ENCODE measurements around the gene TUFM.
"Not testable (repeated sequence)": the region's sequence is repeated elsewhere in the genome, so short reads cannot be mapped to it uniquely, and the experiment has no call there.

Gene TUFM

DNA sequence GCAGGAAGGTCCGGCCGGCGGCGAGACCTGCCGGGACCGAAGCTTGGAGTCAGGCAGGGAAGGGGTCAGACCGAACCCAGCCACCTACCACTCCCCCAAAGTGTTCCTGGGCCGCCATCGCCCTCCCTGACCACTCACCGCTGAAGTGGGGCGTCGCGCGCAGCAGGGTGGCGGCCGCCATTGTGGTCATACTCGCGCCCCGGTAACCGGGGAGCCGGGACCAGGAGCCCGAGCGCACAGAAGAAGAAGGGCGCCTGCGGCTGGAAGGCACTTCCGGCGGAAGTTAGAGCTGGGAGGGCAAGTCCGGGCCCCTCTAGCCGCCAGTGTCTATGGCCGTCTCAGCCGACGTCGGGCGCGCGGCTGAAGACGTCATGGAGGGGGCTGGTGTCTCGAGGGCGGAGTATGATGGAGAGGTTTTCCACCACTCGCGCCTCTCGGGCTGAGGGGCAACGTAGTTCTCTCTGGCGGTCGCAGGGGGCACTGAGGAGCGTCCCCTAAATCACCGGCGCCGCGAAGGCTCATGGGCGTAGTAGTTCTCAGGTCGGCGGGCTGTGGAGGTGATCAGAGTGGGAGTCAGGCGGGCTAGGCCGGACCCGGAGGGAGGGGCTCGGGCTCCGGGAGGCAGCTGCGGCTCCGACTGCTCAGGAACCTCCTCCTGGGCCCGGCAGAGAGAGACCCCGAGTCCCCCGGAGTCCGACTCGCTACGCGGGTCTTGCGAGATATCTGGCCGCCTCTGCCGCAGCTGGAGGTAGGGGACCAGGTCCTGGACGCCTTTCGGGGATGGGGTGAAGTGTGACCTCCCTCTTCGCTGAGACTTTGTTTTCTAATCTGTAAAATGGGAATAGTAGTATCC is at the start of gene TUFM:
Gene TUFM (minus strand): TSS at position 269 of the 853 bp plus-strand sequence. CDS start 79 bp downstream, at position 190.
- DNase-seq = peak; percentile 99

DNA sequence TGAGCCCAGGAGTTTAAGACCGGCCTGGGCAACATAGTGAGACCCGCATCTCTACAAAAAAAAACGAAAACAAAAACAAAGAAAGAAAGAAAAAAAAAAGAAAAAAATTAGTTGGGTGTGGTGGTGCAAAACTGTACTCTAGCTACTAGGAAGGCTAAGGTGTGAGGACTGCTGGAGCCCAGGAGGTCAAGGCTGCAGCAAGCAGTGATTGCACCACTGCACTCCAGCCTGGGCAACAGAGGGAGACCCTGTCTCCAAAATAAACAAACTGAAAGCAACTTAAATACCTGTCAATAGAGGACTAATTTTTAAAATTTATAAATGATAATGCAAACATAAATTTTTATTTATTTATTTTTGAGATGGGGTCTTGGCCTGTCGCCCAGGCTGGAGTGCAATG is 49.5 kb upstream of the TUFM start:
- no peak for DNase-seq

GRCh38 chr16:28893291-28893690 is 47.1 kb upstream of the TUFM start:
- no peak for DNase-seq

GRCh38 chr16:28891964-28892890 is 46.1 kb upstream of the TUFM start:
- DNase-seq = no peak

DNA sequence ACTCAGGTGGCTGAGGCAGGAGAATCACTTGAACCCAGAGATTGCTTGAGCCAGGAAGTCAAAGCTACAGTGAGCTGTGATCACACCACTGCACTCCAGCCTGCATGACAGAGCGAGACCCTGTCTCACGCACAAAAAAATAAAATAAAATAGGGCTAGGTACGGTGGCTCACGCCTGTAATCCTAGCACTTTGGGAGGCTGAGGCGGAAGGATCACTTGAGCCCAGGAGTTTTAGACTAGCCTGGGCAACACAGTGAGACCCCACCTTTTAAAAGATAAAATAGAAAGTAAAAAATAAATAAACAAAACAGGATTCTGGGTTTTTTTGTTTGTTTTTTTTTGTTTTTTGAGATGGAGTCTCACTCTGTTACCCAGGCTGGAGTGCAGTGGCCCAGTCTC is 44.2 kb upstream of the TUFM start:
- not testable (repeated sequence) for DNase-seq

- DNase-seq = no peak
These were observed 40.8 kb upstream of the TUFM start for GRCh38 chr16:28886945-28887344.

- DNase-seq = no peak
These were observed 37.9 kb upstream of the TUFM start for GRCh38 chr16:28884045-28884444.

- DNase-seq = no peak
These were observed 37.3 kb upstream of the TUFM start for GRCh38 chr16:28883221-28883996.

GRCh38 chr16:28882551-28883160 is 36.5 kb upstream of the TUFM start:
- DNase-seq = no peak

DNA sequence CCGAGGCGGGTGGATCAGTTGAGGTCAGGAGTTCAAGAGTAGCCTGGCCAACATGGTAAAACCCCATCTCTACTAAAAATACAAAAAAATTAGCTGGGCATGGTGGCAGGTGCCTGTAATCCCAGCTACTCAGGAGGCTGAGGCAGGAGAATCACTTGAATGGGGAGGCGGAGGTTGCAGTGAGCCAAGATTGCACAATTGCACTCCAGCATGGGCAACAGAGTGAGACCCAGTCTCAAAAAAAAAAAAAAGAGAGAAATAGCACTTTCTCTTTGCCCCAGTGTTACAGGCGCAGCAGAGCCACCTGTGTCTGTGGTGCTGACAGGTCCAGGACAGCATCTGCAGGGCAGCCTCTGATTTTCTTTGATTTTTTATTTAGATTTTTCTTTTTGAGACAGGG is 35.4 kb upstream of the TUFM start:
- DNase-seq = not testable (repeated sequence)

DNA sequence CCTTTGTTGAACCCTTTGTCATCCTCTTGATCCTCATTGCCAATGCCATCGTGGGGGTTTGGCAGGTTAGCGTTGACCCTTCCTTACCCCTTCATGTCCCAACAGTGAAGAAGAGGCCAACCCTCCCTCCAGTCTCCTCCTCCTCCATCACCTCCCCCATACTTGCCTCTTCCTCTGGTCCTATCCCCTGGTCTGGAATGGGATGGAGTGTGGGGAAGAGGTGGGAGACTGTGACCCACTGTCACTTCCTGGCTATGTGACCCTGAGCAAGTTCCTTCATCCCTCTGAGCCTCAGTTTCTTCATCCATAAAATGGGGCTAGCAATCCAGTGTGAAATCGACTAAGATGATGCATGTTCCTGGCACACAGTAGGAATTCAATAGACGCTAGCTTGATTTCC is 34.8 kb upstream of the TUFM start:
- DNase-seq = no peak

DNA sequence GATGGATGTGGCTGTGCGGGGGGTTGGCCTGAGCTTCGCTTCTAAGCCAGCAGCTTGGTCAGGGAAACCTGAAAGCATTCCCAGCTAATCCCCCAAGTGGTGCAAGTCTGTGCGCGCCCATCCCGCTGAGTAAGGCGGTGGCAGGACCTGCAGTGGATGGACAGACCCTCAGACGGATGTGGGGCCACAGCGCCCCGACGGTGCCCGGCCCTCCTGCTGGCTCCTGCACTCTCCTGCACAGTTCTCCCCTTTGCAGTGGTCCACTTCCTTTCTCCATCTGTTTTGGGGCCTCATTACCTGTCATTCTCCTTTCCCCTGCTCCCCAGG is 34.4 kb upstream of the TUFM start:
- DNase-seq = no peak

GRCh38 chr16:28879841-28880588 is 33.9 kb upstream of the TUFM start:
- peak; percentile 93 for DNase-seq

DNA sequence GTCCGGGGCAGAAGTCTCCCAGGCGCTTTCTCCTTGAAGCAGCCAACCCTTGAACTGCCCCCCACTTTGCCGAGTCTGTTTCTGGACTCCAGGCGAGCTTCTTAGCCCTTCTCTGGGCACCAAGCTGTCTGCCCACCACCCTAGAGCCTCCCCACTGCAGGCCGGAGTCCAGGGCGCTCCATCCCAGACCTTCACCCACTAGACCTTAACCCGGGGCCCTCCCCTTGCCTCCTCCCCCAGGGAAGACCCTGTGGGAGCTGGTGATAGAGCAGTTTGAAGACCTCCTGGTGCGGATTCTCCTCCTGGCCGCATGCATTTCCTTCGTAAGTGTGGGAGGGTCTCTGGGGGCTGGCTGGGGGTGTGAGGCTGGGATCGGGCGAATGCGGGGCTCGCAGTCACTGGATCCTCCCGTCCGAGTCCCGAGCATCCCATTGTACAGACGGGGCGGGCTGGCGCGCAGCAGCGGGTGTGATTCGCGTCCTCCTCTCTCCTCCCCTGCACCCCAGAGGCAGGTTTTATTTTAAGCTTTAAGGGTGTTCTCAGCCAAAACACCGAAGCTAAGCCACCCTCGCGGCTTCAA is 33.2 kb upstream of the TUFM start:
- no peak for DNase-seq

DNA sequence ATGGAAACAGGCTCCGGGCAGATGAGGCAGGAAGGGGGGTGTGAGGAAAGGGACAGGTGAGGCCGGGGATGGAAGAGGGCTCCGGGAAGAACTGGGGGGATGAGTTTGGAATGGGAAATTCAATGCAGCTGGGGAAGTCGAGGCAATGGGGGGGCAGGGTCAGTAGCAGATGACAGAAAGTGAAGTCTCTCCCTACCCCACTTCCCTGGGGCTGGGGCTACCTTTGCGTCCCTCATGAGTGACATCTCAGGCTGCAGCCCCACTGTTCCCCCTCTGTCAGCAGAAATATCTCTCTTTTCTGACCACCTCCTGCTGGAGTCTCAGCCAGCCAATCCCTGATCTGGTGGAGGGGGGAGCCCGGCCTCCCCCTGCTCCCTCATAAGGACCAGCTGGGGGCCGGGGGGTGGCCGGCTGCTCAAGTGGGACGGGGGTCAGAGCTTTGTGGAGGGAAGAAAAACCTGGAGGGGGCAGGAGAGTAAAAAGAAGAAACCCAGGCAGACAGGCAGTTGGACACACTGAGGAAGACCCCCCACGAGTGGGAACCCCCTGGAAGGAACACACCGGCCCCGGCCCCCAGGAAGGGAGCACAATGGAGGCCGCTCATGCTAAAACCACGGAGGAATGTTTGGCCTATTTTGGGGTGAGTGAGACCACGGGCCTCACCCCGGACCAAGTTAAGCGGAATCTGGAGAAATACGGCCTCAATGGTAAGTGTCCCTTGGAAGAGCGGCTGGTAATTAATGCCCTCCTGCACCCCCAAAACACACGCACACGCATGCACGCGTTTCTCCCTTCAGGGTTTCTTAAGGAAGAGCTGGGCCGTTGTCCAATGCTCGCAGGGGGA is 32.2 kb upstream of the TUFM start, which contains the start of gene ATP2A1:
Gene ATP2A1 (plus strand): TSS at position 406 of the 844 bp plus-strand sequence. CDS start 184 bp downstream, at position 590.
- DNase-seq = no peak

DNA sequence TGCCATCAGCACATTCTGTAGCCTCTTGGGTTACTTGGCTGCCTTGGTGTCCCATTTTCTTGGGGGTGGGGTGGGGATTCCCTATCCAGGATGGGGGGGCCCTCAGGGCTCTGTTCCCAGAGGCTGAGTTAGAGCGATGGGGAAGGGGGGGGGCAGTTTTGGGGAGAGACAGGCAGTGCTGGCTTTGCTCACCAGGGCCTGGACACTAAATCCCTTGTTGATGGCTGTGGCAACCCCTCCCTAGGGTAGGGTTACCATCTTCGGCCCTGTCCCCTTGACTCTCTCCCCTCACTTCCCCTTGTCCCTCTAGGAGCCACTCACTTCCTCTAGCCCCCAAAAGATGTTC is 31.5 kb upstream of the TUFM start:
- DNase-seq = no peak

GRCh38 chr16:28876973-28877654 is 31.0 kb upstream of the TUFM start:
- no peak for DNase-seq

GRCh38 chr16:28876019-28876659 is 30.0 kb upstream of the TUFM start:
- DNase-seq = no peak

All from activated CD4-positive, alpha-beta T cell treated with anti-CD3 and anti-CD28 coated beads, Interleukin-2, amount 50 U/mL, for 16 hours (primary cell).